Measurements from ENCODE around the gene ANP32D. TPM values are rescaled to one million over a fixed set of nuclear protein-coding genes. Genes with fewer than 3 reads are reported as not detected.
"Not testable (repeated sequence)": the region's sequence is repeated elsewhere in the genome, so short reads cannot be mapped to it uniquely, and the experiment has no call there.

The ANP32D gene
- polyA plus RNA-seq, 6 donors from 2014 or later, result not detected

DNA sequence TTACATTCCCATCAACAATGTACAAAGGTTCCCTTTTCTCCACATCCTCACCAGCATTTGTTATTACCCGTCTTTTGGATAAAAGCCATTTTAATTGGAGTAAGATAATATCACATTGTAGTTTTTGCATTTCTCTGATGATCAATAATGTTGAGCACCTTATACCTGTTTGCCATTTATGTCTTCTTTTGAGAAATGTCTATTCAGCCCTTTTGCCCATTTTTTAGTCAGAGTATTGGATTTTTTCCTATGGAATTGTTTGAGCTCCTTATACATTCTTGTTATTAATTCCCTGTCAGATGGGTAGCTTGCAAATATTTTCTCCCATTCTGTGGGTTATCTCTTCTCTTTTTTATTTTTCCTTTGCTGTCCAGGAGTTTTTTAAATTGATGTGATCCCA is 42.4 kb downstream of the ANP32D start:
- H3K9me3 Mint-ChIP-seq, result peaks cover 10 to 49% (median 20%) of the 10 kb centered on the region in 7 donors
- DNase-seq (no peak), ATAC-seq (ENCODE audit: low read depth in 2 of 2) (no peak)
- no peak overlapping the region for H3K4me3 Mint-ChIP-seq
- peaks cover 0 to 7% of the 10 kb centered on the region in 2 donors for H3K36me3 Mint-ChIP-seq
- no peak overlapping the region for H3K27ac Mint-ChIP-seq
- peaks cover 0 to 10% (median 8%) of the 10 kb centered on the region in 3 donors for H3K27me3 Mint-ChIP-seq
- H3K4me1 Mint-ChIP-seq, result no peaks in the 10 kb centered on the region

DNA sequence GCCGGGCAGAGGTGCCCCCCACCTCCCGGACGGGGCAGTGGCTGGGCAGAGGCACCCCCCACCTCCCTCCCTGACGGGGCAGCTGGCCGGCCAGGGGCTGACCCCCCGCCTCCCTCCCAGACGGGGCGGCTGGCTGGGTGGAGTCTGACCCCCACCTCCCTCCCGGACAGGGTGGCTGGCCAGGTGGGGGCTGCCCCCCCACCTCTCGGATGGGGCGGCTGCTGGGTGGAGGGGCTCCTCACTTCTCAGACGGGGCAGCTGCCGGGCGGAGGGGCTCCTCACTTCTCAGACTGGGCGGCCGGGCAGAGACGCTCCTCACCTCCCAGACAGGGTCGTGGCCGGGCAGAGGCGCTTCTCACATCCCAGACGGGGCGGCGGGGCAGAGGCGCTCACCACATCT is 48.0 kb downstream of the ANP32D start:
- not testable (repeated sequence) for ATAC-seq (ENCODE audit: low read depth in 2 of 2); H3K4me1 Mint-ChIP-seq; DNase-seq; H3K27ac Mint-ChIP-seq; H3K9me3 Mint-ChIP-seq; H3K4me3 Mint-ChIP-seq; H3K36me3 Mint-ChIP-seq
- H3K27me3 Mint-ChIP-seq, result peaks cover 0 to 13% (median 9%) of the 10 kb centered on the region in 3 donors

Other genes with a start within 250 kb of the ANP32D start
- gene ZNF641, start 121.6 kb upstream of the ANP32D start, polyA plus RNA-seq (ENCODE audit: low read depth in 6 of 6), result 10 to 100 TPM in 5 of 6 donors, 1 to 10 TPM in 1; 7.8 to 19.1 (median 12.5) TPM
- gene C12orf54, start 9.9 kb downstream of the ANP32D start, polyA plus RNA-seq (ENCODE audit: low read depth in 6 of 6), result not detected
- gene OR8S1, start 53.1 kb downstream of the ANP32D start, polyA plus RNA-seq (ENCODE audit: low read depth in 6 of 6), result not detected
- gene LALBA, start 97.5 kb downstream of the ANP32D start, polyA plus RNA-seq (ENCODE audit: low read depth in 6 of 6), result not detected
- 10 to 100 TPM; 32.5 to 65.2 (median 41.3) TPM for gene KANSL2, start 209.7 kb downstream of the ANP32D start, polyA plus RNA-seq (ENCODE audit: low read depth in 6 of 6)
- 10 to 100 TPM; 13.8 to 34.5 (median 26.4) TPM for gene CCNT1, start 244.1 kb downstream of the ANP32D start, polyA plus RNA-seq (ENCODE audit: low read depth in 6 of 6)

Data from naive B cell (primary cell).